ENCODE measurements around the gene ZW10.
"Not testable (repeated sequence)": the region's sequence is repeated elsewhere in the genome, so short reads cannot be mapped to it uniquely, and the experiment has no call there.

ZW10 gene

GRCh38 chr11:113760241-113760640 lies 13.3 kb downstream of the ZW10 start:
- no peak for DNase-seq (ENCODE audit: low spot score)

- no peak for DNase-seq (ENCODE audit: low spot score)
Measured at GRCh38 chr11:113752932-113753331, 20.6 kb downstream of the ZW10 start.

- DNase-seq (ENCODE audit: low spot score): no peak
Measured at GRCh38 chr11:113736323-113736722, 37.2 kb downstream of the ZW10 start.

DNA sequence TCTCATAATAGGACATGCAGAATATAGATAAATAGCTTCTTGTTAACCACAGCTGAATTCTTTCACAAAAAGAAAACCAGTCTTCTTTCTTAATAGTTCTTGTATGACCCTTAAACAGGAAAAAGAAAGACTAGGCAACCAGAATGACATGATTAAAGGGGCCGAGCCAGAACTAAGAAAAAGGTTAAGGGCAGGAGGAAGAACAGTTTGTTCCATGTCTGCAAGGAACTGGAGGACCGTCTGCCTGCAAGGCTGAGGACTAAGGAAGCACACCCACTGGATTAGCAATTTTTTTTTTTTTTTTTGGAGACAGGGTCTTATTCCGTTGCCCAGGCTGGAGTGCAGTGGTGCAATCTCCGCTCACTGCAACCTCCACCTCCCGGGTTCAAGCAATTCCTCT lies 41.4 kb downstream of the ZW10 start:
- no peak for DNase-seq (ENCODE audit: low spot score)

DNA sequence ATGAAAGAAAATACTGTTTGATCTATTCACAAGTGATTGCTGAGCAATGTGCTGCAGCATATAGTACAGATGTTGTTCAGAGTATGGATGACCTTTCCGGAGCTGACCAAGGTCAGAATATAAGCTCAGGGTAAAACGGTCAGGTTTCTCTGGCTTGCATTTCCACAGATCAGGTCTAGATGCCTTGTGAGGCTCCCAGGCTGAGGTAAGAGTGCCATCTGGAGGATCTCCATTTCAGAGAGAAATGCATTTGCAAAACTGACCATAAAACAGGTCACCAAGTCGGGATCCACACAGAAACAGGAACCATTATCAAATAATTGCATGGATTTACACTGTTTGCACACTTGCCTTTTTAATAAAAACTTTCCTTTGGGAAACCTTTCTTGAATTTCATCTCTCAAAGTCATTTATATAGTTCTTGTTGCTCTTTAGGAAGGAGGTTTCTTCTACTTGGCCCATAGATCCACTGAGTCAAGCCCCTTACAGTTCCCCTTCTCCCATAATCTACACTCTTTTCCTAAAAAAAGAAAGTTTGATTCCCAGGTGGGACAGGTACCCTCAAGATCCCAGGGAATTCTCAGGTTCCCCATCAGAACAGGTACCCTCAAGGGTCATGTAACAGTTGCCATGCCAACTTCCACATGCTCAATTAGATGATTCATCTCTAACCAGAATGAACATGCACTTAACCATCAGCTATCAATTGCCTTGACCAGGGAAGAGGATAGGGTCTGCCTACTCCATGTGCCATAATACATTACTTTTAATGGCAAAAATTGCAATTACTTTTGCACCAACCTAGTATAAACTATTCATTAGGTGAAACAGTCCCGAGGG lies 42.4 kb downstream of the ZW10 start:
- DNase-seq (ENCODE audit: low spot score): peak; percentile 55

- DNase-seq (ENCODE audit: low spot score): no peak
Measured at GRCh38 chr11:113729456-113729855, 44.0 kb downstream of the ZW10 start.

- DNase-seq (ENCODE audit: low spot score): no peak
Measured at GRCh38 chr11:113728814-113729213, 44.7 kb downstream of the ZW10 start.

DNA sequence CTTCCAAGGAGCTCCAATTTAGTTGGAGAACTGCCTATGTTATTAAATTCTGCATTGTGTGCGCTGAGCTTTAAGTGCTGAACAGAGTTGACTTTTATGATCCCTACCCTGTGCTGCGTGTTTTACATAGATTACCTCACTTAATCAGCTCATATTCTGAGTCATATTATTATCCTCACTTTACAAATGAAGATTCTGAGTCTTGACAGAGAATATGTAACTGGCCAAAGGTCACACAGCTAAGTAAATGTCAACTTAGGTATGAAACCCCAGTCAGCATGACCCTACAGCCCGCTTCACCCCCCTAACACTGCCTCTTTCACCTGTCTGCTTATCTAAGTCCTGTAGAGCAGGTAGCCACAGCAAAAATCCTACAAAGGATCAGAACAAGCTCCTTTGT lies 47.6 kb downstream of the ZW10 start:
- DNase-seq (ENCODE audit: low spot score): no peak

DNA sequence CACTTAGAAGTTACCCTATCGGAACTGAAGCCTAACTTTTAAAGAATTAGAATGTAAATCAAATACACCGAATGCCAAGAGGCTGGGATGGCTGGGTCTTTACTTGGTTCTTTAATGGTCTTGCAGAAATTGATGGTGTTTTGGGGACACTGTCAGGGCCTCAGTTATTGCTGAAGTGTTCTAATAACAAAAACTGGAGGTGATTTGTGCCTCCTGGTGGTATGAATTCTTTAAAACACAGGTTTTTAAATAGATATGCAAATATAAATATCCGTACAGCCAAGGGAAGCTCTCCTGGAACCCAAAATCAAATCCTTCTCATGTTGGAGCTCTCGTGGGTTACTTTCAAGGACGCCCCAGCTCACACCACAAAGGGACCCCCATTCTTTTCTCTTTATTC lies 48.1 kb downstream of the ZW10 start:
- no peak for DNase-seq (ENCODE audit: low spot score)

GRCh38 chr11:113724778-113725177 lies 48.7 kb downstream of the ZW10 start:
- no peak for DNase-seq (ENCODE audit: low spot score)

- DNase-seq (ENCODE audit: low spot score): no peak
Measured at GRCh38 chr11:113723787-113724186, 49.7 kb downstream of the ZW10 start.

GRCh38 chr11:113722934-113723333 lies 50.6 kb downstream of the ZW10 start:
- no peak for DNase-seq (ENCODE audit: low spot score)

DNA sequence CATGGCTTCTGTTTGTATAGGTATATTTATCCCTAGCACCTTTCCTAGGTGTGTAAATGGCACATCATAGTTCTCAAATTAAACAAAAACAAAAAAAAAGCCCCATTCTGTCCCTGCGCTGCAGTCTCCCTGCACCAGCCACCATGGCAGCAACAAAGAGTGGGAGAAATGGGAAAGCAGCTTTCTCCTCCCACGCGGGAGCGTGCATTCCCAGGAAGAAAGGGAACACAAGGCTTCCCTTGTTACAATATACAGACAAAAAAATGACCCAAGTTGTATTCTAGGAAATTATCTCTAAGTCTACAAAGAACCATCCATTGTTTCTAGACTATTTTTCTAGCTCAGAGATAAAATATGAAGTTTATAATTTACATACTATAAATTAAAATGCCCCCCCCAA lies 51.3 kb downstream of the ZW10 start:
- DNase-seq (ENCODE audit: low spot score): no peak

DNA sequence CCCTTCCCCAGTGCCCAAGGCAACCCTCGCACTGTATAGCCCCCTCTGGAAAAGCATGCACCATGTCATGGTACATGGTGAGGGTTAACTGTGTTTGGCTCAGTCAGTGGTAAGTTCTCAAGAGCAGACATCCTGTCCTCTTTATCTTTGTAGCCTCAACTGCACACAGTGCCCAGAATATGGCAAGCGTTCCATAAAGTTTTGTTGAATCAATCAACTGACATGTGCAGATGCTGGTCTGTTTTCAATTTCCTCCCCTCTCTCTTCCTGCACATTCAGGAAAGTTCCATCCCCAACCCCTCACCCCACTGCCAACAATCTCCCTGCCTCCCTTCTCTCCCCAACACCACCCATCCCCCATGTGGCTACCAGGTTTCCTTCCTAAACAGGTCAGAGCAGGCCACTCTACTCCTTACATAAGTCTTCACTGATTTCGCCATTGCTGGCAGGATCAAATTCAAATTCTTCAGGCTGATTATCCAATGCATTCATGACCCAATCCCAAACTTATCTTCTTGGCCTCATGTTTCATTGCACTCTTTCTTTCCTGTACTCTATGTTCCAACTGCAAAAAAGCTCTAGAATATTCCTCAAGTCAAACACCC lies 51.9 kb downstream of the ZW10 start:
- no peak for DNase-seq (ENCODE audit: low spot score)

DNA sequence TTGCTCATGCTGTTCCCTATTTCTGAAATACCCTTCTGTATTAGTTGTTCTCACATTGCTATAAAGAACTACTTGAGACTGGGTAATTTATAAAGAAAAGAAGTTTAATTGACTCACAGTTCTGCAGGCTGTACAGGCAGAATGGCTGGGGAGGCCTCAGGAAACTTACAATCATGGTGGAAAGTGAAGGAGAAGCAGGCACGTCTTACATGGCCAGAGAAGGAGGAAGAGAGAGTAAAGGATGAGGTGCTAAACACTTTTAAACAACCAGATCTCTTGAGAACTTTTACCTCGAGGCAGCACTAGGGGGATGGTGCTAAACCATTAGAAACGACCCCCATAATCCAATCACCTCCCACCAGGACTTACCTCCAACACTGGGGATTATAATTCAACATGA lies 53.0 kb downstream of the ZW10 start:
- DNase-seq (ENCODE audit: low spot score): not testable (repeated sequence)

GRCh38 chr11:113715882-113716625 lies 57.4 kb downstream of the ZW10 start:
- DNase-seq (ENCODE audit: low spot score): no peak

- DNase-seq (ENCODE audit: low spot score): no peak
Measured at GRCh38 chr11:113715273-113715672, 58.2 kb downstream of the ZW10 start.

DNA sequence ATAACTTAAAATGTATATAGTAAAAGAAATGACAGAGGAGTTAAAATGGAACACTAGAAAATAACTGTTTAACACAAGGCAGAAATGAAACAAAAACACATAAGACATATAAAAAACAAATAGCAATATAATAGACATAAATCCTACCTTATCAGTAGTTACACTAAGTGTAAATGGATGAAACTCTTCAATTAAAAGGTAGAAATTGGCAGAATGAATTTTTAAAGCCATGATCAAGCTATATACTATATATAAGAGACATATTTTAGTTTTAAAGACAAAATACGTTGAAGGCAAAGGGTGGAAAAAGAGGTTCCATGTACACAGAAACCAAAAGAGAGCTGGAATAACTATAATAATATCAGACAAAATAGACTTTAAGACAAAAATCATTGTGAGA lies 62.5 kb downstream of the ZW10 start:
- DNase-seq (ENCODE audit: low spot score): no peak

- no peak for DNase-seq (ENCODE audit: low spot score)
Measured at GRCh38 chr11:113705871-113706655, 67.4 kb downstream of the ZW10 start, which contains the start of gene TMPRSS5. Gene TMPRSS5, minus strand, starts transcription at chr11:113706308. Its CDS starts 84 bp downstream, at chr11:113706224.

- DNase-seq (ENCODE audit: low spot score): not testable (repeated sequence)
Measured at GRCh38 chr11:113703551-113703950, 69.9 kb downstream of the ZW10 start.

- no peak for DNase-seq (ENCODE audit: low spot score)
Measured at GRCh38 chr11:113701491-113701890, 72.0 kb downstream of the ZW10 start.

DNA sequence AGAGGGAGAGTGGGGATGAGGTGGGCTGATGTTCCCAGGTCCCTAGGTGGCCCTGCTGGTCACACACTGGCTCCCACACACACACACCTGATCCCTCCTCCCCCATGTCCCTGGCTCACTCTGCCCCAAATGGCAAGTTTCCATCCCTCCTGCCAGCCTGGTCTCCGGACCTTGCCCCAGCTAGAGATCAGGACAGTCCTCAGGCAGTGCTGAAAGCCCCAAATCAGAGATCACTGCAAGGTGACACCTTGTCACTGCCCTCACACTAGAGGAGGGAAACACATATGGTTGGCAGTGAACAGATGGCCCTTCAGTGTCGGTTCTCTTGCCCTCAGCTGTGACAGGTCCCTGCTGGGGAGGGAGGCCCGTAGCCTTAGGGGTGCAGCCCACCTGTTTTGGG lies 75.0 kb downstream of the ZW10 start:
- no peak for DNase-seq (ENCODE audit: low spot score)
